NB4 (cell line): Measurements from ENCODE around the gene HPS6.

Experiments
- MAX ChIP-seq: IDR thresholded peaks from 2 replicates; pipeline ENCODE4 v1.6.1; 2011; ENCODE audit warnings: low read depth, low read length
- MYC ChIP-seq: IDR thresholded peaks from 2 replicates; pipeline ENCODE4 v1.6.1; 2011; ENCODE audit warnings: low read depth, low read length
- POLR2A ChIP-seq: IDR thresholded peaks from 2 replicates; pipeline ENCODE4 v1.6.1; 2011; ENCODE audit warnings: mild to moderate bottlenecking; ENCODE audit not compliant: insufficient read length; ENCODE audit errors: extremely low read depth
- TF ChIP-seq, protein P1 (sequence below): IDR thresholded peaks from one replicate; pipeline ENCODE4 v1.5.1; 2012; ENCODE audit warnings: low read depth, low read length

DNA sequence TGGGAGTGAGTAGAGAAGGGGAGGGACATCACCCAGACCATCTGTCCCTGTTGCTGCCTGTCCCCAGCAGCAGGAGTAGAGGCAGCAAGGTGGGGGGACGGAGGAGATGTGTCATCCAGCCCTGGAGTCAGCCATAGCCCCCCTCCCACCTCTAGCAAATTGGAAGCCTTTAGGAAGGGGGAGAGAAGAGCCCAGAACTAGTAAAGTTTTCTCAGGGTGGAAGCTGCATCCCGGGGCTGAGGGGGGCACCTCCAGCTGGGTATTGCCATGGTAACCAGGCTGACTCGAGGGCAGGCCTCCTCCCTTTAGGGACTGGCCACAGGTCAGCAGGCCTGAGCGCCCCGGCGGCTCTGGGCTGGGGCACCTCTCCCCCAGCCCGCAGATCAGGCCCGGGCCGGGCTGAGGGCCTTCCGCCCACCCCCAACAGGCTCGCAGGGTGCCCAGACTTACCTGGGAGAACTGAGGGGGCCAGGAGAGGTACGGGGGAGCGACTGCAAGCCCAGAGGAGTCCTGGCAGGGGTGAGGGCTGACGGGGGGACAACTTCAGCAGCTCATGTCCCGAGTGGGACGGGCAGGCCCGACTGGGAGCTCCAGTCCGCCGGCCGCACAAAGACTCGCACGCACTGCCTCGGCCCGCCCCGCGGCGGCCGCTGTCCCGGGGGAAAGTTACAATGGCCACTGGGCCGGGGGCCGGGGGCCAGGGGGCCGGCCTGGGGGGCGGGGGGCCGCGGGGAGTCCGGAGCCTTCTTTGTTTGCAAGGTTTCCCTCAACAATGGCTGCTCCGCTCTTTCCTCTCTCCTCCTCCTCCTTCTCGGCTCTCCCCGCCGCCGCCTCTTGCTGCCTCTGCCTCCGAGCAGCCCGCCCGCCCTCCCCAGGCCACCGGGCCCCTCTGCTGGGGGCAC, 49.1 kb downstream of the HPS6 start:
- TF ChIP-seq, protein P1, sequence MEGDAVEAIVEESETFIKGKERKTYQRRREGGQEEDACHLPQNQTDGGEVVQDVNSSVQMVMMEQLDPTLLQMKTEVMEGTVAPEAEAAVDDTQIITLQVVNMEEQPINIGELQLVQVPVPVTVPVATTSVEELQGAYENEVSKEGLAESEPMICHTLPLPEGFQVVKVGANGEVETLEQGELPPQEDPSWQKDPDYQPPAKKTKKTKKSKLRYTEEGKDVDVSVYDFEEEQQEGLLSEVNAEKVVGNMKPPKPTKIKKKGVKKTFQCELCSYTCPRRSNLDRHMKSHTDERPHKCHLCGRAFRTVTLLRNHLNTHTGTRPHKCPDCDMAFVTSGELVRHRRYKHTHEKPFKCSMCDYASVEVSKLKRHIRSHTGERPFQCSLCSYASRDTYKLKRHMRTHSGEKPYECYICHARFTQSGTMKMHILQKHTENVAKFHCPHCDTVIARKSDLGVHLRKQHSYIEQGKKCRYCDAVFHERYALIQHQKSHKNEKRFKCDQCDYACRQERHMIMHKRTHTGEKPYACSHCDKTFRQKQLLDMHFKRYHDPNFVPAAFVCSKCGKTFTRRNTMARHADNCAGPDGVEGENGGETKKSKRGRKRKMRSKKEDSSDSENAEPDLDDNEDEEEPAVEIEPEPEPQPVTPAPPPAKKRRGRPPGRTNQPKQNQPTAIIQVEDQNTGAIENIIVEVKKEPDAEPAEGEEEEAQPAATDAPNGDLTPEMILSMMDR = no peak
- no peak for TF ChIP-seq POLR2A
- no peak for TF ChIP-seq MYC
- no peak for TF ChIP-seq MAX
